GM23338 (cell line): ENCODE measurements around the gene TBC1D32. TPM values are rescaled to one million over a fixed set of nuclear protein-coding genes. Genes with fewer than 3 reads are reported as not detected.
"Not testable (repeated sequence)": the region's sequence is repeated elsewhere in the genome, so short reads cannot be mapped to it uniquely, and the experiment has no call there.

Source experiments
- ATAC-seq: fragments of 200-7000 bp; cut with Tn5 transposase; 3 replicates; pipeline ENCODE4 v1.9.1; 2020
- DNase-seq: peaks from one replicate; pipeline ENCODE4 v3.0.0-alpha.2; 2015; ENCODE audit warnings: low spot score
- H2AFZ ChIP-seq: fragments of 200-600 bp; sonication (generic); 2 replicates; pipeline ENCODE4 v1.8.0; 2016; ENCODE audit warnings: antibody characterized with exemption, mild to moderate bottlenecking, moderate library complexity
- H3F3A ChIP-seq: fragments of 200-600 bp; sonication (generic); replicated peaks from 2 replicates; pipeline ENCODE4 v1.8.0; 2017; ENCODE audit warnings: antibody characterized with exemption, mixed run types, low read depth
- H3K27ac ChIP-seq: fragments of 200-600 bp; sonication (generic); 2 replicates; pipeline ENCODE4 v1.6.1; 2016; ENCODE audit warnings: low read depth
- H3K27me3 ChIP-seq: fragments of 200-600 bp; sonication (generic); 2 replicates; pipeline ENCODE4 v1.8.0; 2016; ENCODE audit warnings: mild to moderate bottlenecking, mixed run types, moderate library complexity; ENCODE audit not compliant: insufficient read depth
- H3K36me3 ChIP-seq: fragments of 200-600 bp; sonication (generic); 2 replicates; pipeline ENCODE4 v1.8.0; 2016; ENCODE audit warnings: mild to moderate bottlenecking; ENCODE audit not compliant: insufficient read depth
- H3K4me1 ChIP-seq: fragments of 200-600 bp; sonication (generic); 2 replicates; pipeline ENCODE4 v1.8.0; 2016; ENCODE audit warnings: mild to moderate bottlenecking, moderate library complexity; ENCODE audit not compliant: insufficient read depth
- H3K4me2 ChIP-seq: fragments of 200-600 bp; sonication (generic); 2 replicates; pipeline ENCODE4 v1.7.1; 2017; ENCODE audit warnings: mixed run types
- H3K4me3 ChIP-seq: fragments of 200-600 bp; sonication (generic); 2 replicates; pipeline ENCODE4 v1.6.1; 2016; ENCODE audit warnings: mixed run types
- H3K79me2 ChIP-seq: fragments of 200-600 bp; sonication (generic); replicated peaks from 2 replicates; pipeline ENCODE4 v1.8.0; 2017; ENCODE audit warnings: mild to moderate bottlenecking; ENCODE audit not compliant: insufficient read depth
- H3K9me2 ChIP-seq: fragments of 200-600 bp; sonication (generic); 2 replicates; pipeline ENCODE4 v1.8.0; 2017; ENCODE audit not compliant: insufficient read depth
- H4K20me1 ChIP-seq: fragments of 200-600 bp; sonication (generic); replicated peaks from 2 replicates; pipeline ENCODE4 v1.8.0; 2017; ENCODE audit warnings: mild to moderate bottlenecking; ENCODE audit not compliant: insufficient read depth
- H3K27ac Mint-ChIP-seq: 2 replicates; pipeline ENCODE4 v1.8.0; 2020; ENCODE audit warnings: inconsistent platforms, mild to moderate bottlenecking, moderate library complexity, mixed read lengths
- H3K27me3 Mint-ChIP-seq: 3 replicates; pipeline ENCODE4 v1.8.0; 2022; ENCODE audit warnings: low read depth, mild to moderate bottlenecking, moderate library complexity, mixed read lengths, inconsistent platforms; ENCODE audit not compliant: insufficient read depth, poor library complexity
- H3K36me3 Mint-ChIP-seq: 3 replicates; pipeline ENCODE4 v1.8.0; 2021; ENCODE audit warnings: low read depth, mild to moderate bottlenecking, inconsistent platforms, moderate library complexity, mixed read lengths
- H3K4me1 Mint-ChIP-seq: 3 replicates; pipeline ENCODE4 v1.8.0; 2020; ENCODE audit warnings: mild to moderate bottlenecking, inconsistent platforms, mixed read lengths
- H3K4me3 Mint-ChIP-seq: 3 replicates; pipeline ENCODE4 v1.8.0; 2021; ENCODE audit warnings: moderate library complexity, mild to moderate bottlenecking, inconsistent platforms, mixed read lengths
- H3K9me3 Mint-ChIP-seq: 3 replicates; pipeline ENCODE4 v1.8.0; 2020; ENCODE audit warnings: moderate library complexity, mild to moderate bottlenecking, inconsistent platforms, mixed read lengths
- CTCF ChIP-seq, 2 experiments: fragments of 200-600 bp in 1 of 2; sonication (generic) in 1 of 2; conservative IDR thresholded peaks; 2 replicates each; pipeline versions ENCODE4 v1.5.1 to v1.6.1; 2016 to 2017; ENCODE audit warnings: antibody characterized with exemption in 2 of 2, low read depth in 2 of 2, mild to moderate bottlenecking in 2 of 2, moderate library complexity in 1 of 2
- EZH2 ChIP-seq: fragments of 200-600 bp; sonication (generic); IDR thresholded peaks from one replicate; pipeline ENCODE4 v1.8.0; 2017; ENCODE audit warnings: antibody characterized with exemption, mild to moderate bottlenecking, low read depth; ENCODE audit not compliant: unreplicated experiment
- JUNB ChIP-seq: IDR thresholded peaks from one replicate; pipeline ENCODE4 v1.6.1; 2016; ENCODE audit warnings: antibody characterized with exemption; ENCODE audit not compliant: unreplicated experiment
- POLR2AphosphoS5 ChIP-seq: IDR thresholded peaks from 2 replicates; pipeline ENCODE4 v1.6.1; 2016; ENCODE audit warnings: antibody characterized with exemption, low read depth
- STAT1 ChIP-seq: IDR thresholded peaks from one replicate; pipeline ENCODE4 v1.6.1; 2016; ENCODE audit warnings: antibody characterized with exemption; ENCODE audit not compliant: unreplicated experiment
- polyA plus RNA-seq: library from polyadenylated mRNA; unstranded; fragments of >200 nt; fragmentation: Nextera tagmentation; extraction: Ambion mirVana; gene quantifications from 2 replicates; pipeline ENCODE4 v1.2.1, GENCODE V29; 2016
- total RNA-seq: library from RNA; depleted of rRNA; stranded (reverse); fragments of >200 nt; shearing (Covaris generic); gene quantifications from 2 replicates; pipeline ENCODE4 v1.2.3, GENCODE V29; 2014

The TBC1D32 gene
- total and polyA plus RNA-seq, 2 experiments from 2014 or later, result 8.9 to 10.4 TPM

- not testable (repeated sequence) for H3K36me3 ChIP-seq, H3K79me2 ChIP-seq, H3K27me3 ChIP-seq, H3K4me1 ChIP-seq, H3K27ac Mint-ChIP-seq, H2AFZ ChIP-seq, H3F3A ChIP-seq, H3K4me3 Mint-ChIP-seq, H3K27me3 Mint-ChIP-seq, H3K4me3 ChIP-seq, H3K4me2 ChIP-seq, H3K27ac ChIP-seq, H3K36me3 Mint-ChIP-seq, H3K9me2 ChIP-seq, H4K20me1 ChIP-seq, ATAC-seq, H3K9me3 Mint-ChIP-seq
- peaks cover 14% of the 10 kb centered on the region for H3K4me1 Mint-ChIP-seq
- peak; percentile 14 for DNase-seq
- peak; percentile 40 to 49 for TF ChIP-seq CTCF (conservative IDR thresholded peaks at IDR 0.05; ENCODE audit: low read depth in 2 of 2)
Observed at GRCh38 chr6:121044905-121045304, 289.4 kb downstream of the TBC1D32 start.

GRCh38 chr6:121043706-121044105 lies 290.6 kb downstream of the TBC1D32 start:
- H3K4me1 ChIP-seq, H3K27ac ChIP-seq, DNase-seq, H3K36me3 Mint-ChIP-seq, H3K27me3 Mint-ChIP-seq, H3K36me3 ChIP-seq, H3K4me3 ChIP-seq, H3K79me2 ChIP-seq, H3K27ac Mint-ChIP-seq, H3K4me3 Mint-ChIP-seq, H3K4me2 ChIP-seq, H4K20me1 ChIP-seq, H3K9me2 ChIP-seq, H3K9me3 Mint-ChIP-seq, H2AFZ ChIP-seq, ATAC-seq, H3K27me3 ChIP-seq, H3F3A ChIP-seq: not testable (repeated sequence)
- H3K4me1 Mint-ChIP-seq, result peaks cover 14% of the 10 kb centered on the region

- H3K9me3 Mint-ChIP-seq, ATAC-seq, H3F3A ChIP-seq, H3K27me3 Mint-ChIP-seq, H3K4me2 ChIP-seq, H3K27me3 ChIP-seq, H3K27ac ChIP-seq, H3K36me3 ChIP-seq, H3K27ac Mint-ChIP-seq, H3K4me3 Mint-ChIP-seq, H3K36me3 Mint-ChIP-seq, H3K4me3 ChIP-seq, H3K79me2 ChIP-seq, H3K9me2 ChIP-seq, H3K4me1 ChIP-seq, H4K20me1 ChIP-seq, DNase-seq, H2AFZ ChIP-seq: not testable (repeated sequence)
- H3K4me1 Mint-ChIP-seq, result peaks cover 11% of the 10 kb centered on the region
Observed at GRCh38 chr6:121043211-121043610, 291.1 kb downstream of the TBC1D32 start.

GRCh38 chr6:121042766-121043165 lies 291.5 kb downstream of the TBC1D32 start:
- H3K4me3 ChIP-seq, result no peak overlapping the region
- no peak overlapping the region for H3K27ac Mint-ChIP-seq
- no peaks in the 10 kb centered on the region for H3K27me3 ChIP-seq
- H3K9me2 ChIP-seq, result no peaks in the 10 kb centered on the region
- DNase-seq (no peak), ATAC-seq (no peak)
- peaks cover 7% of the 10 kb centered on the region; the same call in 2 of the 3 replicates for H3K4me1 Mint-ChIP-seq
- no peaks in the 10 kb centered on the region for H4K20me1 ChIP-seq
- no peaks in the 10 kb centered on the region for H3K79me2 ChIP-seq
- no peaks in the 10 kb centered on the region for H3K27me3 Mint-ChIP-seq
- no peak overlapping the region for H3K4me2 ChIP-seq
- no peaks in the 10 kb centered on the region for H3K4me1 ChIP-seq
- no peaks in the 10 kb centered on the region for H3F3A ChIP-seq
- no peak overlapping the region for H2AFZ ChIP-seq
- H3K36me3 Mint-ChIP-seq, result 0 out of 3 replicates have a peak, but pooled peaks cover 5% of the 10 kb centered on the region
- H3K27ac ChIP-seq, result no peak overlapping the region
- no peaks in the 10 kb centered on the region for H3K36me3 ChIP-seq
- H3K4me3 Mint-ChIP-seq, result no peak overlapping the region
- H3K9me3 Mint-ChIP-seq, result peaks cover 9% of the 10 kb centered on the region; the same call in 2 of the 3 replicates
- TF ChIP-seq STAT1 (no peak), POLR2AphosphoS5 (no peak), EZH2 (no peak), CTCF (conservative IDR thresholded peaks at IDR 0.05; ENCODE audit: low read depth in 2 of 2) (no peak), JUNB (no peak)
